ENCODE data around the gene WNT1. TPM values are rescaled to one million over a fixed set of nuclear protein-coding genes. Genes with fewer than 3 reads are reported as not detected.

The WNT1 gene
- total RNA-seq, 4 donors from 2014 or later, result not detected

- H3K27me3 ChIP-seq, result no peaks in the 10 kb centered on the region
- H3K27ac ChIP-seq, result no peak overlapping the region
- H3K36me3 ChIP-seq, result peaks cover 0 to 89% of the 10 kb centered on the region in 2 donors
- no peak overlapping the region for H3K4me3 ChIP-seq
- no peaks in the 10 kb centered on the region for H3K4me1 ChIP-seq
- in situ Hi-C loops (cut with MboI; ENCODE audit: low sequenced_read_pairs in 4 of 4), result no loop called here
- H3K9me3 ChIP-seq, result no peaks in the 10 kb centered on the region
- intact Hi-C loops (cut with DNase I; ENCODE audit: low total_unique reads), result no loop called here
- ATAC-seq (no peak), DNase-seq (no peak)
- no peak for TF ChIP-seq POLR2A (IDR thresholded peaks at IDR 0.05)
- no peak for TF ChIP-seq CTCF (IDR thresholded peaks at IDR 0.05 in 4 of 5, conservative IDR thresholded peaks at IDR 0.05 in 1 of 5)
Observed at GRCh38 chr12:49026101-49026500, 48.0 kb downstream of the WNT1 start.

GRCh38 chr12:49026678-49027480 is 48.8 kb downstream of the WNT1 start:
- H3K4me1 ChIP-seq, result no peaks in the 10 kb centered on the region
- intact Hi-C loops (cut with DNase I; ENCODE audit: low total_unique reads) (no loop called here), in situ Hi-C loops (cut with MboI; ENCODE audit: low sequenced_read_pairs in 4 of 4) (no loop called here)
- TF ChIP-seq POLR2A (IDR thresholded peaks at IDR 0.05), result no peak
- no peak for TF ChIP-seq CTCF (IDR thresholded peaks at IDR 0.05 in 4 of 5, conservative IDR thresholded peaks at IDR 0.05 in 1 of 5)
- no peak overlapping the region for H3K27ac ChIP-seq
- H3K27me3 ChIP-seq, result no peaks in the 10 kb centered on the region
- H3K9me3 ChIP-seq, result no peaks in the 10 kb centered on the region
- DNase-seq, result no peak
- no peak for ATAC-seq
- H3K4me3 ChIP-seq, result no peak overlapping the region
- H3K36me3 ChIP-seq, result peaks cover 0 to 89% of the 10 kb centered on the region in 2 donors

- Histone ChIP-seq H3K4me3 (no peak overlapping the region), H3K4me1 (no peaks in the 10 kb centered on the region), H3K27me3 (no peaks in the 10 kb centered on the region), H3K36me3 (peaks cover 0 to 89% of the 10 kb centered on the region in 2 donors), H3K9me3 (no peaks in the 10 kb centered on the region), H3K27ac (no peak overlapping the region)
- DNase-seq (no peak), ATAC-seq (no peak)
- TF ChIP-seq POLR2A (IDR thresholded peaks at IDR 0.05) (no peak), CTCF (IDR thresholded peaks at IDR 0.05 in 4 of 5, conservative IDR thresholded peaks at IDR 0.05 in 1 of 5) (no peak)
- in situ Hi-C loops (cut with MboI; ENCODE audit: low sequenced_read_pairs in 4 of 4), result no loop called here
- intact Hi-C loops (cut with DNase I; ENCODE audit: low total_unique reads), result no loop called here
Observed at GRCh38 chr12:49027846-49028555, 49.9 kb downstream of the WNT1 start.

- no peak for DNase-seq
- in situ Hi-C loops (cut with MboI; ENCODE audit: low sequenced_read_pairs in 4 of 4) (no loop called here), intact Hi-C loops (cut with DNase I; ENCODE audit: low total_unique reads) (no loop called here)
- peaks cover 0 to 89% of the 10 kb centered on the region in 2 donors for H3K36me3 ChIP-seq
- H3K9me3 ChIP-seq, result no peaks in the 10 kb centered on the region
- TF ChIP-seq CTCF (IDR thresholded peaks at IDR 0.05 in 4 of 5, conservative IDR thresholded peaks at IDR 0.05 in 1 of 5) (no peak), POLR2A (IDR thresholded peaks at IDR 0.05) (no peak)
- ATAC-seq, result no peak
- no peak overlapping the region for H3K27ac ChIP-seq
- H3K4me3 ChIP-seq, result no peak overlapping the region
- H3K4me1 ChIP-seq, result no peaks in the 10 kb centered on the region
- H3K27me3 ChIP-seq, result no peaks in the 10 kb centered on the region
Observed at GRCh38 chr12:49028666-49029275, 50.6 kb downstream of the WNT1 start.
